Neuronal stem cell (in vitro differentiated cells): Measurements from ENCODE around the gene BAZ1A.
A peak's percentile ranks its signal among the peaks of the same experiment; 100 is the strongest.

ENCODE experiments used
- DNase-seq: peaks from one replicate; pipeline ENCODE4 v3.0.0-alpha.2; 2013; ENCODE audit warnings: low spot score
- H2AFZ ChIP-seq: one replicate; pipeline ENCODE4 v1.6.1; 2013; ENCODE audit warnings: mild to moderate bottlenecking, low read length, inconsistent platforms
- H2AK5ac ChIP-seq: 2 replicates; pipeline ENCODE4 v1.6.1; 2013; ENCODE audit warnings: low read depth, mild to moderate bottlenecking, inconsistent platforms, low read length, moderate library complexity, mixed read lengths
- H2BK120ac ChIP-seq: 2 replicates; pipeline ENCODE4 v1.6.1; 2013; ENCODE audit warnings: low read depth, mild to moderate bottlenecking, inconsistent platforms, low read length, moderate library complexity, mixed read lengths
- H2BK12ac ChIP-seq: one replicate; pipeline ENCODE4 v1.6.1; 2013; ENCODE audit warnings: low read length, inconsistent platforms
- H2BK15ac ChIP-seq: 2 replicates; pipeline ENCODE4 v1.6.1; 2013; ENCODE audit warnings: mild to moderate bottlenecking, low read length, inconsistent platforms, mixed read lengths
- H2BK5ac ChIP-seq: one replicate; pipeline ENCODE4 v1.6.1; 2013; ENCODE audit warnings: inconsistent platforms, mild to moderate bottlenecking, low read length, moderate library complexity
- H3K14ac ChIP-seq: one replicate; pipeline ENCODE4 v1.6.1; 2013; ENCODE audit warnings: low read length, inconsistent platforms
- H3K18ac ChIP-seq: 2 replicates; pipeline ENCODE4 v1.6.1; 2013; ENCODE audit warnings: low read length, inconsistent platforms
- H3K23ac ChIP-seq: 2 replicates; pipeline ENCODE4 v1.6.1; 2013; ENCODE audit warnings: low read depth, mild to moderate bottlenecking, mixed read lengths, low read length, inconsistent platforms; ENCODE audit not compliant: poor library complexity
- H3K27ac ChIP-seq: replicated peaks from 3 replicates; pipeline ENCODE4 v1.5.1; 2013; ENCODE audit warnings: low read length, inconsistent platforms
- H3K27me3 ChIP-seq, 3 experiments: 2 replicates each; pipeline ENCODE4 v1.6.1; 2013; ENCODE audit warnings: low read length in 3 of 3, mild to moderate bottlenecking in 2 of 3, inconsistent platforms in 1 of 3, low read depth in 1 of 3, mixed read lengths in 1 of 3, moderate library complexity in 1 of 3; ENCODE audit not compliant: control insufficient read depth in 3 of 3, insufficient read depth in 3 of 3
- H3K36me3 ChIP-seq, 2 donors: replicated peaks in 1 of 2; 2 replicates each; pipeline ENCODE4 v1.6.1; 2013; ENCODE audit warnings: low read length in 2 of 2; ENCODE audit not compliant: control insufficient read depth in 2 of 2, insufficient read depth in 2 of 2
- H3K4ac ChIP-seq: 2 replicates; pipeline ENCODE4 v1.6.1; 2013; ENCODE audit warnings: inconsistent platforms, mild to moderate bottlenecking, low read length, moderate library complexity
- H3K4me1 ChIP-seq, 2 donors: 1 replicate in 1 of 2; 2 replicates in 1 of 2; pipeline ENCODE4 v1.6.1; 2013; ENCODE audit warnings: low read length in 2 of 2, low read depth in 1 of 2; ENCODE audit not compliant: control insufficient read depth in 2 of 2, insufficient read depth in 1 of 2
- H3K4me2 ChIP-seq: one replicate; pipeline ENCODE4 v1.6.1; 2013; ENCODE audit warnings: mild to moderate bottlenecking, low read length, inconsistent platforms; ENCODE audit not compliant: insufficient read depth, poor library complexity, severe bottlenecking
- H3K4me3 ChIP-seq, 2 donors: 2 replicates each; pipeline ENCODE4 v1.5.1; 2013; ENCODE audit warnings: low read length in 2 of 2, mild to moderate bottlenecking in 2 of 2, inconsistent platforms in 1 of 2, moderate library complexity in 1 of 2
- H3K79me1 ChIP-seq: one replicate; pipeline ENCODE4 v1.6.1; 2013; ENCODE audit warnings: low read depth, mild to moderate bottlenecking, inconsistent platforms, low read length, moderate library complexity
- H3K9ac ChIP-seq: one replicate; pipeline ENCODE4 v1.6.1; 2013; ENCODE audit warnings: mild to moderate bottlenecking, low read depth, low read length, inconsistent platforms; ENCODE audit not compliant: poor library complexity
- H3K9me3 ChIP-seq, 2 donors: replicated peaks in 1 of 2; 2 replicates each; pipeline versions ENCODE3 to v1.6.1; 2013; ENCODE audit warnings: low read length in 2 of 2, mild to moderate bottlenecking in 2 of 2, inconsistent platforms in 1 of 2, low read depth in 1 of 2, mixed read lengths in 1 of 2, moderate library complexity in 1 of 2; ENCODE audit not compliant: control insufficient read depth in 2 of 2, insufficient read depth in 1 of 2
- H4K8ac ChIP-seq: one replicate; pipeline ENCODE4 v1.6.1; 2013; ENCODE audit warnings: low read depth, mild to moderate bottlenecking, inconsistent platforms, low read length, moderate library complexity
- H4K91ac ChIP-seq: one replicate; pipeline ENCODE4 v1.6.1; 2013; ENCODE audit warnings: low read length, low read depth, mild to moderate bottlenecking, inconsistent platforms; ENCODE audit not compliant: poor library complexity
- WGBS, 2 donors: extraction: QIAGEN DNeasy Blood & Tissue Kit; methylation state at CpG; one replicate each; pipeline ENCODE4 v1.1.7; 2013; ENCODE audit warnings: missing lambda C conversion rate in 2 of 2, mixed read lengths in 1 of 2; ENCODE audit not compliant: insufficient read length in 2 of 2, insufficient replicate concordance in 1 of 2; ENCODE audit errors: extremely low coverage in 2 of 2; 5-methylcytosine and 5-hydroxymethylcytosine counted together

Gene BAZ1A

GRCh38 chr14:34890937-34891336, 15.8 kb upstream of the BAZ1A start:
- no peak overlapping the region for H2AK5ac ChIP-seq
- H3K9ac ChIP-seq = no peak overlapping the region
- H3K4me2 ChIP-seq = no peak overlapping the region
- no peak overlapping the region for H3K27ac ChIP-seq
- no peak overlapping the region for H2AFZ ChIP-seq
- H3K23ac ChIP-seq = no peak overlapping the region
- H3K9me3 ChIP-seq = no peaks in the 10 kb centered on the region
- H2BK120ac ChIP-seq = no peak overlapping the region
- H3K14ac ChIP-seq = no peak overlapping the region
- no peaks in the 10 kb centered on the region for H3K4me1 ChIP-seq
- no peak overlapping the region for H2BK15ac ChIP-seq
- H3K4me3 ChIP-seq = no peak overlapping the region
- no peak overlapping the region for H2BK5ac ChIP-seq
- no peaks in the 10 kb centered on the region for H3K36me3 ChIP-seq
- DNase-seq = no peak
- H3K79me1 ChIP-seq = no peaks in the 10 kb centered on the region
- H2BK12ac ChIP-seq = no peak overlapping the region
- no peak overlapping the region for H4K91ac ChIP-seq
- H3K18ac ChIP-seq = no peak overlapping the region
- no CpG with 5 or more reads among the region's 1 CpG for WGBS, 2 donors
- no peak overlapping the region for H3K4ac ChIP-seq
- no peaks in the 10 kb centered on the region for H3K27me3 ChIP-seq
- no peak overlapping the region for H4K8ac ChIP-seq

DNA sequence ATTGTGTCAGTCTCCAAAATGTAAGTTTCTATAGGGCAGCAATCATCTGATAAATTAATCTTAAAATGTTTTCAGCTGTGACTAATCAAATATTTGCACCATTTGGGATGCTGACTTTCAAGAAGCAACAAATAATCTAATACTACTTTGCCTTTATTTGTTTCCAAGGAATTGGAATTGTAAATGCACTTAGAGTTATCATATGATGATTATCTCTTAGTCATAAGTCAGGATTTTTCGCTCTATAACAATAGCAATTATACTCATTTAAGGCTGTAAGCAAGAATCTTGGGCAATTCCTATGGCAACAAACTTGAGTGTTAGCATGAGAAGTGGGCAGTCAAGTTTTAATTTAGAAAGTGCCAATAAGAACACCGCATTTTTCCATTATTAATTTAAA, 13.0 kb upstream of the BAZ1A start:
- H3K79me1 ChIP-seq = no peaks in the 10 kb centered on the region
- no peaks in the 10 kb centered on the region for H3K36me3 ChIP-seq
- H3K4me2 ChIP-seq = no peak overlapping the region
- DNase-seq = no peak
- H4K8ac ChIP-seq = no peak overlapping the region
- H3K4ac ChIP-seq = no peak overlapping the region
- H4K91ac ChIP-seq = no peak overlapping the region
- no peak overlapping the region for H2AFZ ChIP-seq
- H3K4me3 ChIP-seq = no peak overlapping the region
- H3K27me3 ChIP-seq = no peaks in the 10 kb centered on the region
- no peak overlapping the region for H3K18ac ChIP-seq
- H3K9ac ChIP-seq = no peak overlapping the region
- no peak overlapping the region for H3K14ac ChIP-seq
- H2BK12ac ChIP-seq = no peak overlapping the region
- H2BK15ac ChIP-seq = no peak overlapping the region
- no peak overlapping the region for H2BK120ac ChIP-seq
- H3K23ac ChIP-seq = no peak overlapping the region
- H2BK5ac ChIP-seq = no peak overlapping the region
- H2AK5ac ChIP-seq = no peak overlapping the region
- 100% methylated on average over 1 of the region's 2 CpGs; no CpG with 5 or more reads in 1 of the 2 donors for WGBS, 2 donors
- H3K27ac ChIP-seq = no peak overlapping the region
- H3K9me3 ChIP-seq = no peaks in the 10 kb centered on the region
- no peaks in the 10 kb centered on the region for H3K4me1 ChIP-seq

- WGBS, 2 donors = no CpG with 5 or more reads among the region's 4 CpGs
Observed at GRCh38 chr14:34883954-34884353, 8.8 kb upstream of the BAZ1A start.

DNA sequence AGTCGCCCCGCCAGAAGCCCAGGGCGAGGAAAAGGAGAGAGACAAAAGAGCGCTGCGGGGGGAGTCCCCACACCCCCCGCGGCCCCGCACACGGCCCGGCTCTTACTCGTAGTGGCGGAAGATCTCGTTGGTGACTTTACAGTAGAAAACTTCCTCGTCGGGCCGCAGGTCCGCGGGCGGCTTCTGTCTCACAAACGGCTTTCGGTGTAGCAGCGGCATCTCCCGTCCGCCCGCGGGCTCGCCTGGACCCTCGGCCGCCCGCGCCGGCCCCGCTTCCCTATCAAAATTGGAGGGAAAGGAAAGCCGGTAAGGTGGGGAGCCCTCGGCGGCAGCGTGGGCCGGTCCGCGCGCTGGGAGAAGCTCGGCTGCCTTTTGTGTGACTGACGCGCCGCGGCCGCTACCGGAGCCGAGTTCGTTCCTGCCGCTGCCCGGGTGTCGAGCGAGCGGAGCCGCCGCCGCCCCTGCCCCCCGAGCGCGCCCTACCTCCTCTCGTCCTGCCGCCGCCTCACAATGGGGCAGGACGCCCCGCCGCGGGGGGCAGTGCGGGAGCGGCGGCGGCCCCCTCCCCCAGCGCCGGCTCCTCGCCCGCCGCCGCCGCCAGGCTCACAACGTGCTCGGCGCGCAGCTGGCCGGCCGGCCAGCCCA, 652 bp downstream of the BAZ1A start:
- peak overlapping the region; percentile 89 for H2BK15ac ChIP-seq
- H3K36me3 ChIP-seq = peaks cover 3 to 28% of the 10 kb centered on the region in 2 donors
- H2AFZ ChIP-seq = peak overlapping the region; percentile 92
- peaks cover 0 to 10% of the 10 kb centered on the region in 2 donors for H3K4me1 ChIP-seq
- peak overlapping the region; percentile 96 for H2BK5ac ChIP-seq
- peak overlapping the region; percentile 71 for H3K14ac ChIP-seq
- peak overlapping the region; percentile 93 for H3K23ac ChIP-seq
- H3K4ac ChIP-seq = peak overlapping the region; percentile 66
- no peaks in the 10 kb centered on the region for H3K9me3 ChIP-seq
- peak overlapping the region; percentile 99 for H3K18ac ChIP-seq
- H3K27ac ChIP-seq = peak overlapping the region; percentile 80
- H2BK12ac ChIP-seq = peak overlapping the region; percentile 73
- H4K91ac ChIP-seq = no peak overlapping the region
- H4K8ac ChIP-seq = peak overlapping the region; percentile 23
- no peak overlapping the region for H2AK5ac ChIP-seq
- DNase-seq = peak; percentile 65
- peak overlapping the region; percentile 84 to 98 for H3K4me3 ChIP-seq
- peaks cover 2% of the 10 kb centered on the region for H3K79me1 ChIP-seq
- no peaks in the 10 kb centered on the region for H3K27me3 ChIP-seq
- peak overlapping the region; percentile 81 for H2BK120ac ChIP-seq
- peak overlapping the region; percentile 94 for H3K9ac ChIP-seq
- H3K4me2 ChIP-seq = peak overlapping the region; percentile 87
- WGBS, 2 donors = no CpG with 5 or more reads among the region's 85 CpGs

More at GRCh38 chr14:34883954-34884353, 8.8 kb upstream of the BAZ1A start:
- H2BK12ac ChIP-seq = no peak overlapping the region
- H4K8ac ChIP-seq = no peak overlapping the region
- no peaks in the 10 kb centered on the region for H3K36me3 ChIP-seq
- H3K9me3 ChIP-seq = no peaks in the 10 kb centered on the region
- no peak overlapping the region for H4K91ac ChIP-seq
- no peak overlapping the region for H3K4ac ChIP-seq
- H2AFZ ChIP-seq = no peak overlapping the region
- no peak for DNase-seq
- no peak overlapping the region for H3K4me3 ChIP-seq
- H3K27ac ChIP-seq = no peak overlapping the region
- no peak overlapping the region for H2BK120ac ChIP-seq
- H2BK5ac ChIP-seq = no peak overlapping the region
- H2BK15ac ChIP-seq = no peak overlapping the region
- no peak overlapping the region for H3K18ac ChIP-seq
- H2AK5ac ChIP-seq = no peak overlapping the region
- H3K23ac ChIP-seq = no peak overlapping the region
- H3K79me1 ChIP-seq = no peaks in the 10 kb centered on the region
- no peak overlapping the region for H3K14ac ChIP-seq
- H3K4me2 ChIP-seq = no peak overlapping the region
- no peaks in the 10 kb centered on the region for H3K27me3 ChIP-seq
- H3K4me1 ChIP-seq = no peaks in the 10 kb centered on the region
- no peak overlapping the region for H3K9ac ChIP-seq
